Heart right ventricle (tissue), 16 donors: ENCODE measurements around the gene VPREB3. TPM values are rescaled to one million over a fixed set of nuclear protein-coding genes. Genes with fewer than 3 reads are reported as not detected.
A peak's percentile ranks its signal among the peaks of the same experiment; 100 is the strongest.

ENCODE experiments used
- ATAC-seq, 8 donors: fragments of 200-7000 bp; cut with Tn5 transposase; one replicate each; pipeline ENCODE4 v1.9.1; 2020; ENCODE audit warnings: mild to moderate bottlenecking in 8 of 8, moderate library complexity in 8 of 8, moderate number of reproducible peaks in 1 of 8
- DNase-seq, 2 donors: peaks; one replicate each; pipeline ENCODE4 v3.0.0-alpha.2; 2020
- H3K27ac ChIP-seq, 10 donors: fragments of 200-600 bp; sonication (generic) in 2 of 10; one replicate each; pipeline versions ENCODE4 v1.5.0 to v1.8.0; 2020 to 2022; ENCODE audit warnings: mild to moderate bottlenecking in 3 of 10
- H3K27me3 ChIP-seq, 7 donors: fragments of 200-600 bp; one replicate each; pipeline ENCODE4 v1.8.0; 2021 to 2022; ENCODE audit warnings: mild to moderate bottlenecking in 2 of 7
- H3K36me3 ChIP-seq, 9 donors: fragments of 200-600 bp; sonication (generic) in 1 of 9; one replicate each; pipeline versions ENCODE4 v1.5.0 to v1.8.0; 2020 to 2022; ENCODE audit warnings: mild to moderate bottlenecking in 2 of 9
- H3K4me1 ChIP-seq, 9 donors: fragments of 200-600 bp; sonication (generic) in 1 of 9; one replicate each; pipeline versions ENCODE4 v1.5.0 to v1.8.0; 2020 to 2022; ENCODE audit warnings: mild to moderate bottlenecking in 4 of 9
- H3K4me3 ChIP-seq, 10 donors: fragments of 200-600 bp; sonication (generic) in 2 of 10; one replicate each; pipeline versions ENCODE4 v1.5.0 to v1.8.0; 2020 to 2022; ENCODE audit warnings: mild to moderate bottlenecking in 7 of 10, moderate library complexity in 2 of 10
- H3K9me3 ChIP-seq, 11 donors: fragments of 200-600 bp in 10 of 11; sonication (generic) in 2 of 11; one replicate each; pipeline versions ENCODE4 v1.5.0 to v1.8.0; 2013 to 2022; ENCODE audit warnings: mild to moderate bottlenecking in 2 of 11, control low read depth in 1 of 11, moderate library complexity in 1 of 11
- WGBS, 2 donors: extraction: QIAGEN DNeasy Blood & Tissue Kit; methylation state at CpG; one replicate each; pipeline ENCODE4 v1.1.7; 2013; ENCODE audit warnings: inconsistent platforms in 1 of 2; 5-methylcytosine and 5-hydroxymethylcytosine counted together
- intact Hi-C, 10 donors: fragments of 100-400 bp; cut with DNase I; formaldehyde crosslinking; loops; one replicate each; pipeline versions ENCODE4 v1.11.1 to v1.14.2; 2022
- polyA plus RNA-seq, 2 donors: library from polyadenylated mRNA; stranded (reverse); fragments of 200-250 nt; gene quantifications; one replicate each; pipeline ENCODE4 v1.2.3, GENCODE V29; 2013
- total RNA-seq, 10 donors: library from RNA; stranded (reverse); fragmentation: NEBNext Ultra II Directional in 3 of 10; extraction: Animal tissue kit (Norgen Biotek cat#: 25700) in 3 of 10; gene quantifications; one replicate each; pipeline versions ENCODE4 v1.2.1 to v1.2.4, GENCODE V29; 2021 to 2023
- TF ChIP-seq, protein P1 (sequence below), 9 donors: fragments of 200-600 bp; sonication (generic) in 2 of 9; IDR thresholded peaks; one replicate each; pipeline versions ENCODE4 v1.5.0 to v1.8.0; 2021 to 2022; ENCODE audit warnings: antibody characterized with exemption in 9 of 9, mild to moderate bottlenecking in 5 of 9, moderate library complexity in 1 of 9
- donor health status: Arrhythmogenic right ventricular cardiomyopathy.
- donor health status: ischemic (EF 13 %, LVEDD 7.1; RV severe dilation, severe dysfunction).
- donor health status: healthy with polysubstance abuse.
- donor health status: DM: no; HTN: yes; CAD: no.
- donor health status: DM: no; HTN: no; CAD: no.
- donor health status: ischemic (EF 25% LVEDD 6.9; RV normal size, moderate dysfunction).
- donor health status: ischemic (EF 25% LVEDD 5.7; RV mildly dilated, moderate dysfunction).
- donor health status: healthy.
- donor health status: DM: yes; HTN: yes; CAD: no.
- donor health status: Ischemic cardiomyopathy.
- donor health status: ischemic (EF 35%, LVEDD 5.7; RV mildly dilated, moderate dysfunction).
- donor health status: nonischemic (EF 11% LVEDD 7.7; RV severe dilation, severe dysfunction).
- donor health status: DM: yes; HTN: yes; CAD: no.
- donor health status: PGD.
- donor health status: ischemic (EF 29% LVEDD 5.4; RV normal size, mild dysfunction).
- donor health status: nonischemic (EF 23%, LVEDD 6.1; RV moderate dilation, normal function).

VPREB3 gene
- total and polyA plus RNA-seq, 12 donors: 0.56 to 2.5 (median 0.96) TPM; not detected in 4

DNA sequence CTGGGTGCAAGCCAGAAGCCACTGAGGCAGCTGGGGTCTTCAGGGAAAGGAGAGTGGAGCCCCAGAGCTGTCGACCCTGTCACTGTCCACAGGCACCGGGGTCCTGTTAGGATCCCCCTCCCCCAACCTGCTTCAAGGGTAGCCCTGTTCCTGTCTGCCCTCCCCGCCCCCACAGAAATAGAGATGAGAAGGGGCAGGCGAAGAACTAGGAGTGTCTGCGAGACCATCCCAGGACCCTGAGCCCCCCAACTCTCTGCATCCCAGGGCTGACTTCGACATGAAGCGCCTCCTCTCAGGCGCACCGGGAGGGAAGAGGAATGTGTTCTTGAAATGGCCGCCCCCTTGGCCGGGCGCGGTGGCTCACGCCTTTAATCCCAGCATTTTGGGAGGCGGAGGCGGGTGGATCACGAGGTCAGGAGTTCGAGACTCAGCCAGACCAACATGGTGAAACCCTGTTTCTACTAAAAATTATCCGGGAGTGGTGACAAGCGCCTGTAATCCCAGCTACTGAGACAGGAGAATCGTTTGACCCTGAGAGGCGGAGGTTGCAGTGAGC is 2.7 kb downstream of the VPREB3 start:
- ATAC-seq (peak; percentile 14 to 64 (median 41)), DNase-seq (peak in 1 of 2 donors; percentile 41)
- WGBS, 2 donors: 23 to 32% methylated on average over 22 of the region's 22 CpGs

DNA sequence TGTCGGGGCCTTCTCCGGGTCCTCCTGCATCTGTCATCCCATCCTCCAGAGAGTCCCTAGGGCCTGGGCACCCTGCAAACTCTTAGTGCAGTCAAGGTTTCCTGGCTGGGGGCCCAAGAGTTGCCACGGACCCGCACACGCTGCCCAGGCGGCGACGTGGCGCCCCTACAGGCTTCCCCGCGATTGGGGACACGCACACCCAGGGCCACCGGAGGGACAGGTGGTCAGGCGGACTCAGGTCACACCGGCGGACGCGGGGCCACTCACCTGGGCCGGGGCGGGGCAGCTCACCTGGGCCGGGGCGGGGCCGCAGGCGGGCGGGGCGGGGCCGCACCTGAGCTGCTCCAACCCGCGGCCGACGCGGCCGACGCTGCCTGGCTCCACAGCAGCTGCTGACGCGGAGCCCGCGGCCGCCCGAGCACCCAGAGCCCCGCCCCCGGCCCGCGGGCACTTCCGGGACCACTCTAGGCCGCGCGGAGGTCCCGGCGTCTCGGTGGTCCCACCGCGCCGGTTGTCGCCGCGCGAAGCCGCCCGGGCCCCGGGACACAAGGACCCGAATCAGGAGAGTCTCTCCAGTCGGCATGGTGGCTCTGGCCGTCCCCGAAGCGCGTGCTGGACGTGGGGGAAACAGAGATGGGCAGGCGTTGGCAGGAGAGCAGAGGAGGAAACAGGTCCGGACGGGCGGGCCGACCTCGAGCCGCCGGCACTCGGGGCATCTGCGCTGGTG is 3.3 kb downstream of the VPREB3 start, which contains the start of gene ZNF70:
TSS of gene ZNF70 (minus strand) at position 399 of the 727 bp plus-strand sequence. CDS start 5,972 bp downstream, outside the sequence.
- WGBS, 2 donors: 0 to 1% methylated on average over 74 to 78 of the region's 78 CpGs
- Histone ChIP-seq H3K4me1 (peaks cover 6 to 25% (median 12%) of the 10 kb centered on the region in 9 donors), H3K27me3 (no peaks in the 10 kb centered on the region), H3K9me3 (no peaks in the 10 kb centered on the region), H3K36me3 (no peaks in the 10 kb centered on the region), H3K4me3 (peak within 1 kb of the TSS; percentile 30 to 96 (median 76)), H3K27ac (peak within 1 kb of the TSS; percentile 19 to 96 (median 90))
- ATAC-seq: peak; percentile 89 to 96 (median 94)
- intact Hi-C loops: loop anchor here in 1 of 10 donors (2.0 kb wide), 1 partner anchor 34 kb away; no protein-coding TSS in a partner anchor
- peak; percentile 78 to 86 for DNase-seq
- TF ChIP-seq, protein P1, sequence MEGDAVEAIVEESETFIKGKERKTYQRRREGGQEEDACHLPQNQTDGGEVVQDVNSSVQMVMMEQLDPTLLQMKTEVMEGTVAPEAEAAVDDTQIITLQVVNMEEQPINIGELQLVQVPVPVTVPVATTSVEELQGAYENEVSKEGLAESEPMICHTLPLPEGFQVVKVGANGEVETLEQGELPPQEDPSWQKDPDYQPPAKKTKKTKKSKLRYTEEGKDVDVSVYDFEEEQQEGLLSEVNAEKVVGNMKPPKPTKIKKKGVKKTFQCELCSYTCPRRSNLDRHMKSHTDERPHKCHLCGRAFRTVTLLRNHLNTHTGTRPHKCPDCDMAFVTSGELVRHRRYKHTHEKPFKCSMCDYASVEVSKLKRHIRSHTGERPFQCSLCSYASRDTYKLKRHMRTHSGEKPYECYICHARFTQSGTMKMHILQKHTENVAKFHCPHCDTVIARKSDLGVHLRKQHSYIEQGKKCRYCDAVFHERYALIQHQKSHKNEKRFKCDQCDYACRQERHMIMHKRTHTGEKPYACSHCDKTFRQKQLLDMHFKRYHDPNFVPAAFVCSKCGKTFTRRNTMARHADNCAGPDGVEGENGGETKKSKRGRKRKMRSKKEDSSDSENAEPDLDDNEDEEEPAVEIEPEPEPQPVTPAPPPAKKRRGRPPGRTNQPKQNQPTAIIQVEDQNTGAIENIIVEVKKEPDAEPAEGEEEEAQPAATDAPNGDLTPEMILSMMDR (IDR thresholded peaks at IDR 0.05): peak in 3 of 9 donors; percentile 30 to 39 (median 33)

More for the DNA sequence above, 2.7 kb downstream of the VPREB3 start:
- H3K36me3 ChIP-seq: no peaks in the 10 kb centered on the region
- no peaks in the 10 kb centered on the region for H3K27me3 ChIP-seq
- H3K4me3 ChIP-seq: peak overlapping the region; percentile 30 to 96 (median 76)
- intact Hi-C loops: loop anchor here in 1 of 10 donors (2.0 kb wide), 1 partner anchor 35 kb away; no protein-coding TSS in a partner anchor
- H3K27ac ChIP-seq: peak overlapping the region; percentile 19 to 96 (median 90)
- H3K9me3 ChIP-seq: no peaks in the 10 kb centered on the region
- TF ChIP-seq, protein P1 (IDR thresholded peaks at IDR 0.05): no peak
- peaks cover 6 to 25% (median 12%) of the 10 kb centered on the region in 9 donors for H3K4me1 ChIP-seq

- Histone ChIP-seq H3K27me3 (no peaks in the 10 kb centered on the region), H3K27ac (peak overlapping the region in 9 of 10 donors; percentile 70 to 96 (median 92)), H3K36me3 (peaks cover 0 to 2% (median 0%) of the 10 kb centered on the region in 9 donors), H3K9me3 (no peaks in the 10 kb centered on the region), H3K4me1 (peaks cover 6 to 25% (median 12%) of the 10 kb centered on the region in 9 donors), H3K4me3 (peak overlapping the region; percentile 30 to 96 (median 76))
- 31 to 34% methylated on average over 5 of the region's 5 CpGs for WGBS, 2 donors
- no peak for DNase-seq
- intact Hi-C loops: loop anchor here in 1 of 10 donors (2.0 kb wide), 1 partner anchor 34 kb away; no protein-coding TSS in a partner anchor
- peak in 2 of 8 donors; percentile 1 to 4 for ATAC-seq
- TF ChIP-seq, protein P1 (IDR thresholded peaks at IDR 0.05): no peak
Measured at GRCh38 chr22:23750367-23750713, 3.9 kb downstream of the VPREB3 start.

GRCh38 chr22:23749841-23750301 is 4.4 kb downstream of the VPREB3 start:
- Histone ChIP-seq H3K27me3 (no peaks in the 10 kb centered on the region), H3K9me3 (no peaks in the 10 kb centered on the region), H3K27ac (peak overlapping the region in 2 of 10 donors; percentile 93 to 96), H3K4me1 (peaks cover 6 to 21% (median 12%) of the 10 kb centered on the region in 9 donors), H3K36me3 (peaks cover 0 to 6% (median 4%) of the 10 kb centered on the region in 9 donors), H3K4me3 (peak overlapping the region in 9 of 10 donors; percentile 64 to 96 (median 76))
- DNase-seq (no peak), ATAC-seq (peak in 2 of 8 donors; percentile 11 to 22)
- intact Hi-C loops: loop anchor here in 1 of 10 donors (2.0 kb wide), 1 partner anchor 33 kb away; no protein-coding TSS in a partner anchor
- 48 to 57% methylated on average over 12 of the region's 12 CpGs for WGBS, 2 donors
- TF ChIP-seq, protein P1 (IDR thresholded peaks at IDR 0.05): no peak
